Prostate gland (tissue), 2 donors: ENCODE measurements around the gene JPT1. TPM values are rescaled to one million over a fixed set of nuclear protein-coding genes. Genes with fewer than 3 reads are reported as not detected.

ENCODE experiments used
- DNase-seq: peaks from one replicate; pipeline ENCODE4 v3.0.0-alpha.2; 2019; ENCODE audit warnings: low spot score
- H3K27ac ChIP-seq, 2 donors: fragments of 200-600 bp; sonication (generic); 2 replicates each; pipeline ENCODE4 v1.5.1; 2017 to 2019
- H3K27me3 ChIP-seq: fragments of 200-600 bp; sonication (generic); replicated peaks from 2 replicates; pipeline ENCODE4 v1.5.1; 2019; ENCODE audit not compliant: insufficient read depth
- H3K36me3 ChIP-seq, 2 donors: fragments of 200-600 bp; sonication (generic); 1 replicate in 1 of 2; 2 replicates in 1 of 2; pipeline versions ENCODE4 v1.5.1 to v1.8.1; 2017 to 2019
- H3K4me1 ChIP-seq: fragments of 200-600 bp; sonication (generic); replicated peaks from 2 replicates; pipeline ENCODE4 v1.5.1; 2019
- H3K4me3 ChIP-seq, 2 donors: fragments of 200-600 bp; sonication (generic); 2 replicates each; pipeline ENCODE4 v1.5.1; 2017 to 2019
- H3K9me3 ChIP-seq: fragments of 200-600 bp; sonication (generic); 2 replicates; pipeline ENCODE4 v1.5.1; 2017
- CTCF ChIP-seq, 4 experiments: fragments of 200-600 bp in 2 of 4; fragments of 450-650 bp in 2 of 4; sonication (generic) in 2 of 4; IDR thresholded peaks; 1 replicate in 3 of 4; 2 replicates in 1 of 4; pipeline ENCODE4 v1.5.1; 2016 to 2019; ENCODE audit warnings: antibody characterized with exemption in 4 of 4, mild to moderate bottlenecking in 2 of 4, moderate library complexity in 2 of 4
- POLR2A ChIP-seq: fragments of 450-650 bp; IDR thresholded peaks from one replicate; pipeline ENCODE4 v1.6.1; 2016; ENCODE audit warnings: antibody characterized with exemption, mild to moderate bottlenecking
- POLR2AphosphoS5 ChIP-seq: sonication (generic); formaldehyde crosslinking; IDR thresholded peaks from one replicate; pipeline ENCODE4 v1.6.1; 2017; ENCODE audit warnings: antibody characterized with exemption
- WGBS: methylation state at CpG from one replicate; pipeline ENCODE4 v1.1.5; 2018; 5-methylcytosine and 5-hydroxymethylcytosine counted together
- intact Hi-C: fragments of 100-400 bp; cut with DNase I; formaldehyde crosslinking; loops from one replicate; pipeline ENCODE4 v1.14.2; 2022
- total RNA-seq, 2 donors: library from RNA; depleted of rRNA; stranded (reverse); fragments of >200 nt; gene quantifications; one replicate each; pipeline ENCODE4 v1.1.0, GENCODE V29; 2016

The JPT1 gene
- total RNA-seq, 2 donors from 2014 or later: 97.9 to 132 TPM

GRCh38 chr17:75105126-75106080, 48.9 kb downstream of the JPT1 start:
- DNase-seq: peak; percentile 70
- Histone ChIP-seq H3K36me3 (no peaks in the 10 kb centered on the region), H3K4me1 (no peaks in the 10 kb centered on the region), H3K4me3 (no peak overlapping the region), H3K9me3 (no peaks in the 10 kb centered on the region), H3K27ac (peak overlapping the region; percentile 43 to 62), H3K27me3 (no peaks in the 10 kb centered on the region)
- peak; percentile 78 for TF ChIP-seq POLR2AphosphoS5
- no peak for TF ChIP-seq POLR2A
- TF ChIP-seq CTCF (IDR thresholded peaks at IDR 0.05): peak; percentile 75 to 90 (median 84)
- intact Hi-C loops: loop anchor here (5.0 kb wide), 1 partner anchor 143 kb away; no protein-coding TSS in a partner anchor
- 43% methylated on average over 20 of the region's 20 CpGs for WGBS

- Histone ChIP-seq H3K36me3 (no peaks in the 10 kb centered on the region), H3K4me1 (no peaks in the 10 kb centered on the region), H3K27ac (no peak overlapping the region), H3K4me3 (no peak overlapping the region), H3K9me3 (no peaks in the 10 kb centered on the region), H3K27me3 (no peaks in the 10 kb centered on the region)
- no peak for DNase-seq
- TF ChIP-seq POLR2A: no peak
- no peak for TF ChIP-seq CTCF (IDR thresholded peaks at IDR 0.05)
- TF ChIP-seq POLR2AphosphoS5: no peak
- 91% methylated on average over 14 of the region's 14 CpGs for WGBS
- intact Hi-C loops: no loop called here
Observed at GRCh38 chr17:75103601-75104554, 50.4 kb downstream of the JPT1 start.

GRCh38 chr17:75102385-75102821, 51.9 kb downstream of the JPT1 start:
- Histone ChIP-seq H3K9me3 (no peaks in the 10 kb centered on the region), H3K36me3 (no peaks in the 10 kb centered on the region), H3K4me1 (no peaks in the 10 kb centered on the region), H3K27me3 (no peaks in the 10 kb centered on the region), H3K4me3 (no peak overlapping the region), H3K27ac (no peak overlapping the region)
- TF ChIP-seq POLR2A: no peak
- no peak for TF ChIP-seq POLR2AphosphoS5
- TF ChIP-seq CTCF (IDR thresholded peaks at IDR 0.05): no peak
- WGBS: 45% methylated on average over 12 of the region's 12 CpGs
- intact Hi-C loops: no loop called here
- DNase-seq: no peak

- no peak for DNase-seq
- Histone ChIP-seq H3K27ac (no peak overlapping the region), H3K4me3 (no peak overlapping the region), H3K36me3 (no peaks in the 10 kb centered on the region), H3K27me3 (no peaks in the 10 kb centered on the region), H3K4me1 (peaks cover 6% of the 10 kb centered on the region), H3K9me3 (no peaks in the 10 kb centered on the region)
- TF ChIP-seq POLR2A (no peak), POLR2AphosphoS5 (no peak), CTCF (IDR thresholded peaks at IDR 0.05) (no peak)
- intact Hi-C loops: no loop called here
- 97% methylated on average over 31 of the region's 31 CpGs for whole genome bisulfite sequencing
Observed at GRCh38 chr17:75099881-75100595, 54.3 kb downstream of the JPT1 start.
